H9 (cell line): ENCODE measurements around the gene CCDC70. TPM values are rescaled to one million over a fixed set of nuclear protein-coding genes. Genes with fewer than 3 reads are reported as not detected.

Experiments
- DNase-seq: peaks from one replicate; pipeline ENCODE4 v3.0.0-alpha.2; 2017
- H2AFZ ChIP-seq: one replicate; pipeline ENCODE4 v1.6.1; 2013; ENCODE audit warnings: mild to moderate bottlenecking, low read length, control low read depth, moderate library complexity
- H2AK5ac ChIP-seq: 2 replicates; pipeline ENCODE4 v1.6.1; 2013; ENCODE audit warnings: low read length, control low read depth, mixed read lengths; ENCODE audit not compliant: insufficient read length
- H2BK120ac ChIP-seq: one replicate; pipeline ENCODE4 v1.6.1; 2013; ENCODE audit warnings: low read depth, mild to moderate bottlenecking, low read length, control low read depth, inconsistent platforms; ENCODE audit not compliant: poor library complexity, severe bottlenecking
- H2BK12ac ChIP-seq: 2 replicates; pipeline ENCODE4 v1.6.1; 2013; ENCODE audit warnings: low read length, control low read depth, mixed read lengths, low read depth; ENCODE audit not compliant: insufficient read length
- H2BK15ac ChIP-seq: 2 replicates; pipeline ENCODE4 v1.6.1; 2013; ENCODE audit warnings: low read depth, low read length, control low read depth
- H2BK20ac ChIP-seq: one replicate; pipeline ENCODE4 v1.6.1; 2013; ENCODE audit warnings: low read depth, mild to moderate bottlenecking, low read length, control low read depth, inconsistent platforms; ENCODE audit not compliant: poor library complexity, severe bottlenecking
- H2BK5ac ChIP-seq: 2 replicates; pipeline ENCODE4 v1.6.1; 2013; ENCODE audit warnings: low read length, control low read depth, mixed read lengths; ENCODE audit not compliant: insufficient read length
- H3K14ac ChIP-seq: 2 replicates; pipeline ENCODE4 v1.6.1; 2013; ENCODE audit warnings: low read length, control low read depth; ENCODE audit not compliant: insufficient read depth
- H3K18ac ChIP-seq: 2 replicates; pipeline ENCODE4 v1.6.1; 2013; ENCODE audit warnings: low read depth, mild to moderate bottlenecking, mixed read lengths, low read length, control low read depth; ENCODE audit not compliant: insufficient read length
- H3K23ac ChIP-seq: 2 replicates; pipeline ENCODE4 v1.6.1; 2013; ENCODE audit warnings: low read length, control low read depth, mixed read lengths, low read depth; ENCODE audit not compliant: insufficient read length
- H3K23me2 ChIP-seq: 2 replicates; pipeline ENCODE4 v1.6.1; 2013; ENCODE audit warnings: low read depth, mild to moderate bottlenecking, mixed read lengths, low read length, control low read depth; ENCODE audit not compliant: insufficient read length, poor library complexity, severe bottlenecking
- H3K27ac ChIP-seq: 2 replicates; pipeline ENCODE4 v1.5.1; 2013; ENCODE audit warnings: low read length, control low read depth, mixed read lengths, low read depth; ENCODE audit not compliant: insufficient read length
- H3K27me3 ChIP-seq: 2 replicates; pipeline ENCODE4 v1.6.1; 2013; ENCODE audit warnings: low read length, control low read depth, inconsistent platforms; ENCODE audit not compliant: insufficient read depth
- H3K4ac ChIP-seq: 2 replicates; pipeline ENCODE4 v1.6.1; 2013; ENCODE audit warnings: low read depth, mild to moderate bottlenecking, control low read depth, inconsistent platforms, low read length, moderate library complexity
- H3K4me1 ChIP-seq: 2 replicates; pipeline ENCODE4 v1.6.1; 2013; ENCODE audit warnings: low read length, control low read depth, inconsistent platforms; ENCODE audit not compliant: insufficient read depth
- H3K4me2 ChIP-seq: 2 replicates; pipeline ENCODE4 v1.6.1; 2013; ENCODE audit warnings: low read length, control low read depth, mixed read lengths; ENCODE audit not compliant: insufficient read length, insufficient read depth
- H3K56ac ChIP-seq: 2 replicates; pipeline ENCODE4 v1.6.1; 2013; ENCODE audit warnings: low read depth, mild to moderate bottlenecking, mixed read lengths, low read length, control low read depth; ENCODE audit not compliant: insufficient read length
- H3K79me1 ChIP-seq: 2 replicates; pipeline ENCODE4 v1.6.1; 2013; ENCODE audit warnings: low read depth, mild to moderate bottlenecking, moderate library complexity, low read length, control low read depth, inconsistent platforms; ENCODE audit not compliant: insufficient read depth, poor library complexity, severe bottlenecking
- H3K79me2 ChIP-seq: 2 replicates; pipeline ENCODE4 v1.6.1; 2013; ENCODE audit warnings: low read length, control low read depth, inconsistent platforms; ENCODE audit not compliant: insufficient read depth
- H3K9ac ChIP-seq: 2 replicates; pipeline ENCODE4 v1.6.1; 2013; ENCODE audit warnings: low read length, control low read depth, mixed read lengths; ENCODE audit not compliant: insufficient read length; ENCODE audit errors: extremely low read depth
- H3K9me3 ChIP-seq: one replicate; pipeline ENCODE4 v1.6.1; 2013; ENCODE audit warnings: low read depth, low read length, inconsistent platforms; ENCODE audit not compliant: control insufficient read depth
- H3T11ph ChIP-seq: one replicate; pipeline ENCODE4 v1.6.1; 2013; ENCODE audit warnings: mild to moderate bottlenecking, low read length, control low read depth, inconsistent platforms
- H4K20me1 ChIP-seq: one replicate; pipeline ENCODE4 v1.6.1; 2013; ENCODE audit not compliant: control insufficient read depth, insufficient read length, insufficient read depth
- H4K5ac ChIP-seq: 2 replicates; pipeline ENCODE4 v1.6.1; 2013; ENCODE audit warnings: low read depth, mild to moderate bottlenecking, mixed read lengths, low read length, control low read depth; ENCODE audit not compliant: insufficient read length
- H4K8ac ChIP-seq: replicated peaks from 2 replicates; pipeline ENCODE4 v1.6.1; 2013; ENCODE audit warnings: low read length, control low read depth, mixed read lengths, low read depth; ENCODE audit not compliant: insufficient read length
- H4K91ac ChIP-seq: 2 replicates; pipeline ENCODE4 v1.6.1; 2013; ENCODE audit warnings: low read depth, mild to moderate bottlenecking, moderate library complexity, mixed read lengths, low read length, control low read depth; ENCODE audit not compliant: insufficient read length
- H3K27ac Mint-ChIP-seq, 3 experiments: 2 replicates in 2 of 3; 3 replicates in 1 of 3; pipeline ENCODE4 v1.8.0; 2020 to 2021; ENCODE audit warnings: mixed read lengths in 3 of 3, mild to moderate bottlenecking in 1 of 3, moderate library complexity in 1 of 3
- H3K27me3 Mint-ChIP-seq: 2 replicates; pipeline ENCODE4 v1.8.0; 2021; ENCODE audit warnings: low read depth, mild to moderate bottlenecking, moderate library complexity, mixed read lengths
- H3K36me3 Mint-ChIP-seq, 3 experiments: 2 replicates in 2 of 3; 3 replicates in 1 of 3; pipeline ENCODE4 v1.8.0; 2020 to 2021; ENCODE audit warnings: low read depth in 3 of 3, mixed read lengths in 3 of 3; ENCODE audit not compliant: insufficient read depth in 1 of 3
- H3K4me1 Mint-ChIP-seq, 2 experiments: 2 replicates each; pipeline ENCODE4 v1.8.0; 2020; ENCODE audit warnings: mixed read lengths in 2 of 2
- H3K4me3 Mint-ChIP-seq, 2 experiments: 2 replicates in 1 of 2; 3 replicates in 1 of 2; pipeline ENCODE4 v1.8.0; 2020 to 2021; ENCODE audit warnings: mild to moderate bottlenecking in 2 of 2, mixed read lengths in 2 of 2, moderate library complexity in 1 of 2
- H3K9me3 Mint-ChIP-seq, 2 experiments: 2 replicates in 1 of 2; 3 replicates in 1 of 2; pipeline ENCODE4 v1.8.0; 2020; ENCODE audit warnings: mild to moderate bottlenecking in 2 of 2, mixed read lengths in 2 of 2, moderate library complexity in 1 of 2
- WGBS: extraction: QIAGEN DNeasy Blood & Tissue Kit; methylation state at CpG from one replicate; pipeline ENCODE4 v1.1.7; 2013; ENCODE audit warnings: missing lambda C conversion rate, low lambda C conversion rate, mixed read lengths; ENCODE audit not compliant: insufficient read length; ENCODE audit errors: extremely low coverage; 5-methylcytosine and 5-hydroxymethylcytosine counted together
- total RNA-seq: library from RNA; stranded (reverse); gene quantifications from 2 replicates; pipeline ENCODE4 v1.2.1, GENCODE V29; 2021
- TF ChIP-seq, protein P1 (sequence below): fragments of 200-600 bp; sonication (generic); conservative IDR thresholded peaks from 3 replicates; pipeline ENCODE4 v1.8.0; 2021; ENCODE audit warnings: antibody characterized with exemption, mild to moderate bottlenecking

Gene CCDC70
- total RNA-seq, 1 experiment from 2014 or later, result not detected

DNA sequence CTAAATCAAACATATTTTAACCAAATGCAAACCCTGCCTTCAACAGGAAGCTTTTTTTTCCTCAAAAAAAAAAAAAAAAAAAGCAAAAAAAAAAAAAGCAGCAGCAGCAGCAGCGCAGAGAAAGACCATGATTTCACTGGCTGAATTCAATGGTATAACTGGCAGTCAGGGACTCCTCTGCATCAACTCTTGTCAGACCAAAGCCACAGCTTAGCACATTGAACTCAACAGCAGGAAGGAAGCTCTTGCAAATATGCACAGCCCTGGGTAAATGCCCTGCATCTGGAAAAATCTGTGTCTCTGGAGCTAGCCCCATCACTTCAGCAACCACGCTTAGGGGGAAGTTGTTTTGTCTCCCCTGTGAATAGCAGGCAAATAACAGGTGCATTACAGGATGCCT lies 40.2 kb upstream of the CCDC70 start:
- H3K14ac ChIP-seq, result no peak overlapping the region
- no peak overlapping the region for H3K9ac ChIP-seq
- no peaks in the 10 kb centered on the region for H4K20me1 ChIP-seq
- Mint-ChIP-seq H3K27ac (no peak overlapping the region), H3K9me3 (no peaks in the 10 kb centered on the region), H3K36me3 (no peaks in the 10 kb centered on the region), H3K4me3 (no peak overlapping the region), H3K4me1 (peaks cover 33 to 38% of the 10 kb centered on the region in 2 experiments), H3K27me3 (peaks cover 2% of the 10 kb centered on the region)
- no peaks in the 10 kb centered on the region for H3K9me3 ChIP-seq
- H3K4ac ChIP-seq, result no peak overlapping the region
- no peak overlapping the region for H2AFZ ChIP-seq
- H2BK5ac ChIP-seq, result no peak overlapping the region
- no peak overlapping the region for H2BK15ac ChIP-seq
- no peak overlapping the region for H3K56ac ChIP-seq
- H3K4me1 ChIP-seq, result peaks cover 3% of the 10 kb centered on the region; the same call in 1 of the 2 replicates
- no peak overlapping the region for H4K91ac ChIP-seq
- no CpG with 5 or more reads among the region's 2 CpGs for WGBS
- no peak overlapping the region for H3K4me2 ChIP-seq
- no peak overlapping the region for H2BK120ac ChIP-seq
- H3K27me3 ChIP-seq, result peaks cover 2% of the 10 kb centered on the region; the same call in 1 of the 2 replicates
- peaks cover 4% of the 10 kb centered on the region for H3K23me2 ChIP-seq
- no peak overlapping the region for H2BK20ac ChIP-seq
- H3K23ac ChIP-seq, result no peak overlapping the region
- H4K8ac ChIP-seq, result no peak overlapping the region
- H3K79me2 ChIP-seq, result no peaks in the 10 kb centered on the region
- no peak for DNase-seq
- no peaks in the 10 kb centered on the region for H3K79me1 ChIP-seq
- no peak overlapping the region for H2BK12ac ChIP-seq
- no peak overlapping the region for H2AK5ac ChIP-seq
- H3K18ac ChIP-seq, result no peak overlapping the region
- H3K27ac ChIP-seq, result no peak overlapping the region
- H4K5ac ChIP-seq, result no peak overlapping the region
- TF ChIP-seq, protein P1, sequence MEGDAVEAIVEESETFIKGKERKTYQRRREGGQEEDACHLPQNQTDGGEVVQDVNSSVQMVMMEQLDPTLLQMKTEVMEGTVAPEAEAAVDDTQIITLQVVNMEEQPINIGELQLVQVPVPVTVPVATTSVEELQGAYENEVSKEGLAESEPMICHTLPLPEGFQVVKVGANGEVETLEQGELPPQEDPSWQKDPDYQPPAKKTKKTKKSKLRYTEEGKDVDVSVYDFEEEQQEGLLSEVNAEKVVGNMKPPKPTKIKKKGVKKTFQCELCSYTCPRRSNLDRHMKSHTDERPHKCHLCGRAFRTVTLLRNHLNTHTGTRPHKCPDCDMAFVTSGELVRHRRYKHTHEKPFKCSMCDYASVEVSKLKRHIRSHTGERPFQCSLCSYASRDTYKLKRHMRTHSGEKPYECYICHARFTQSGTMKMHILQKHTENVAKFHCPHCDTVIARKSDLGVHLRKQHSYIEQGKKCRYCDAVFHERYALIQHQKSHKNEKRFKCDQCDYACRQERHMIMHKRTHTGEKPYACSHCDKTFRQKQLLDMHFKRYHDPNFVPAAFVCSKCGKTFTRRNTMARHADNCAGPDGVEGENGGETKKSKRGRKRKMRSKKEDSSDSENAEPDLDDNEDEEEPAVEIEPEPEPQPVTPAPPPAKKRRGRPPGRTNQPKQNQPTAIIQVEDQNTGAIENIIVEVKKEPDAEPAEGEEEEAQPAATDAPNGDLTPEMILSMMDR, result no peak
- no peak overlapping the region for H3T11ph ChIP-seq
